Measurements from ENCODE around the gene CLDN16. TPM values are rescaled to one million over a fixed set of nuclear protein-coding genes. Genes with fewer than 3 reads are reported as not detected.

Gene CLDN16
- total RNA-seq, 4 donors from 2014 or later: 0.27 to 3.3 (median 0.47) TPM

DNA sequence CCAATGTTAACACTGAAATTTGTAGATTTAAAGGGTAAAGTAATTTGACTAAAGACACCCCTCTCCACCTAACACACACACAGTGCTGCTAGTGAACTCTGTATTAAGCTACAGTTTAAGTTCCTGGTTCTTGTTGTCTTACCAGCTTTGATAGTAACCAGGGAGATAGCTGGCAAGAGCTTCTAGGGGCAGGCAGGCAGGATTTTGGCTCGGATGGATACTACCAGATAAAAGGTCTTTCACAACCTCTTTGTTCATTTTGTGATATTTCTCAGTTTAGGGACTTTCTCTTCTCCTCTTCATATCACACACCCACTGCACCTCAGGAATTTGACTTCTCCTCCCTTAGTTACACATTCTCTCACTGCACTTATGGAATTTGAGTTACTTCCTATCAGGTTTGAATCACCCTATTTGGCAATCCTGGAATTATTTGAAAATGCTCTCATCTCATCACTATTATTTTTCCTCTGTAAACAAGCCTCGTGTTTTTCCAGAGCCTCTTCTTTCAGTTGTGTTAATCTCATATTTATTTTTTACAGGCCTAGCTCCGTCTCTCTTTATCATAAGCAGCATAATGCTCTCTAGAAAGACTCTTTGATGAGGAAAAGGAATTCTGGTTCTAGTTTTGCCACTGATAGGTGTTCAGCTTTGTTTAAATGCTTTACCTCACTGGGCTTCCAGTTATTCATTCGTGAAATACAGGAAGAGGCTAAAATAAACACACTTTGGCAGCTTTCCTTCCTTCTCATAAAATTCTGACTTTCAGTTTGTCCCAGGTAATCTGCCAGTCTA is 42.7 kb upstream of the CLDN16 start:
- no peak overlapping the region for H3K4me3 ChIP-seq (replicated peaks in 1 of 3)
- no peaks in the 10 kb centered on the region for H3K36me3 ChIP-seq
- peak; percentile 56 to 65 for DNase-seq
- H3K4me1 ChIP-seq: peaks cover 11 to 24% of the 10 kb centered on the region in 2 donors
- intact Hi-C loops (cut with DNase I): no loop called here
- WGBS, 2 donors: 7 to 12% methylated on average over 4 of the region's 4 CpGs
- no peaks in the 10 kb centered on the region for H3K27me3 ChIP-seq
- TF ChIP-seq POLR2A (IDR thresholded peaks at IDR 0.05): peak in 1 of 2 donors; percentile 26
- TF ChIP-seq CTCF (IDR thresholded peaks at IDR 0.05): no peak
- H3K9me3 ChIP-seq: no peaks in the 10 kb centered on the region
- peak overlapping the region; percentile 76 to 92 (median 86) for H3K27ac ChIP-seq

- peak overlapping the region; percentile 76 to 92 (median 86) for H3K27ac ChIP-seq
Measured at GRCh38 chr3:190345878-190346277, 42.1 kb upstream of the CLDN16 start.

DNA sequence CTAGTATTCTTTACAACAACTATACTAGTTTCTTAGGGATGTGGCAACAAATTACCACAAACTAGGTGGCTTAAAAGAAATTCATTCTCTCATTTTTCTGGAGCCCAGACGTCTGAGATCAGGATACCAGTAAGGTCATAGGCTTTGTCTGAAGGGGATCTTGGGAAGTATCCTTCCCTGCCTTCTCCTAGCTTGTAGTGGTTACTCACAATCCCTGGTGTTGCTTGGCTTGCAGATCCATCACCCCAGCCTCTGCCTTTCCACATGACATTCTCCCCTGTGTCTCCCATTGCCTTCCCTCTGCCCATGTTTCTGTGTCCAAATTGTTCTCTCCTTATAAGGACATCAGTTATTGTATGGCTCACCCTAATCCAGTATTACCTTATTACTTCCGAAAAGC is 41.4 kb upstream of the CLDN16 start:
- intact Hi-C loops (cut with DNase I): no loop called here
- no peak overlapping the region for H3K4me3 ChIP-seq (replicated peaks in 1 of 3)
- H3K9me3 ChIP-seq: no peaks in the 10 kb centered on the region
- peaks cover 11 to 24% of the 10 kb centered on the region in 2 donors for H3K4me1 ChIP-seq
- WGBS, 2 donors: 83 to 92% methylated on average over 2 of the region's 2 CpGs
- TF ChIP-seq CTCF (IDR thresholded peaks at IDR 0.05): no peak
- no peak for TF ChIP-seq POLR2A (IDR thresholded peaks at IDR 0.05)
- no peaks in the 10 kb centered on the region for H3K36me3 ChIP-seq
- no peak for DNase-seq
- peak overlapping the region; percentile 76 to 92 (median 86) for H3K27ac ChIP-seq
- no peaks in the 10 kb centered on the region for H3K27me3 ChIP-seq

More at GRCh38 chr3:190345878-190346277, 42.1 kb upstream of the CLDN16 start:
- 34 to 36% methylated on average over 4 of the region's 4 CpGs for WGBS, 2 donors
- no peaks in the 10 kb centered on the region for H3K9me3 ChIP-seq
- H3K27me3 ChIP-seq: no peaks in the 10 kb centered on the region
- intact Hi-C loops (cut with DNase I): no loop called here
- DNase-seq: no peak
- no peak overlapping the region for H3K4me3 ChIP-seq (replicated peaks in 1 of 3)
- no peaks in the 10 kb centered on the region for H3K36me3 ChIP-seq
- H3K4me1 ChIP-seq: peaks cover 11 to 24% of the 10 kb centered on the region in 2 donors
- TF ChIP-seq CTCF (IDR thresholded peaks at IDR 0.05) (no peak), POLR2A (IDR thresholded peaks at IDR 0.05) (no peak)

- WGBS, 2 donors: 93 to 100% methylated on average over 1 of the region's 1 CpG
- TF ChIP-seq POLR2A (IDR thresholded peaks at IDR 0.05) (no peak), CTCF (IDR thresholded peaks at IDR 0.05) (no peak)
Measured at GRCh38 chr3:190352861-190353457, 35.0 kb upstream of the CLDN16 start.

GRCh38 chr3:190356246-190356645 is 31.7 kb upstream of the CLDN16 start:
- H3K36me3 ChIP-seq: no peaks in the 10 kb centered on the region
- H3K4me1 ChIP-seq: peaks cover 0 to 15% of the 10 kb centered on the region in 2 donors
- no peak for DNase-seq
- no peak for TF ChIP-seq POLR2A (IDR thresholded peaks at IDR 0.05)
- no peak for TF ChIP-seq CTCF (IDR thresholded peaks at IDR 0.05)
- intact Hi-C loops (cut with DNase I): no loop called here
- no peaks in the 10 kb centered on the region for H3K27me3 ChIP-seq
- H3K27ac ChIP-seq: no peak overlapping the region
- H3K4me3 ChIP-seq (replicated peaks in 1 of 3): no peak overlapping the region
- H3K9me3 ChIP-seq: no peaks in the 10 kb centered on the region

More at GRCh38 chr3:190352861-190353457, 35.0 kb upstream of the CLDN16 start:
- DNase-seq: no peak
- H3K27me3 ChIP-seq: no peaks in the 10 kb centered on the region
- H3K4me3 ChIP-seq (replicated peaks in 1 of 3): no peak overlapping the region
- H3K36me3 ChIP-seq: no peaks in the 10 kb centered on the region
- peaks cover 0 to 15% of the 10 kb centered on the region in 2 donors for H3K4me1 ChIP-seq
- intact Hi-C loops (cut with DNase I): no loop called here
- no peaks in the 10 kb centered on the region for H3K9me3 ChIP-seq
- H3K27ac ChIP-seq: no peak overlapping the region
